NCI-H2196 treated with DMSO at 0.1 percent for 48 hours (cell line): ENCODE data around the gene ACOXL.
A peak's percentile ranks its signal among the peaks of the same experiment; 100 is the strongest.
"Not testable (repeated sequence)": the region's sequence is repeated elsewhere in the genome, so short reads cannot be mapped to it uniquely, and the experiment has no call there.

Source experiments
- DNase-seq: peaks from one replicate; lab custom pipeline; 2025; ENCODE audit not compliant: unreplicated experiment; lab: John Stamatoyannopoulos, UW

Gene ACOXL

DNA sequence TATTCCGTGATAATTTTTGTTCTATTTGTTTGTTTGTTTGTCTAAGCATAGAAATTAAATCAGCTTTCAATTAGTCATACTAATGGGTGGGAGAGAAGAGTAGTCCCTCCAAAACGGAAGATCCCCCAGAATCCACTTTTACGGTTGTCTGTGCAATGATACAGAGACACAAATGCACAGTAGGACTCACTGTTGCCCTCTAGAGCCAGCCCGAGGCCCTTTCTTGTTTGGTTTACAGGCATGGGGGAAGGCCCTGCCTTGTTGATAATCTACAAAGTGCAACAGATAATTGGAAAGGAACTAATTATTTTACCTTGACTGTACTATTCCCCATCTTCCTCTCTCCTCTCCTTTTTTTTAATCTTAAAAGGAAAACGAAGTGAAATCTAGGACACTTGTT, 121.1 kb downstream of the ACOXL start:
- no peak for DNase-seq

DNA sequence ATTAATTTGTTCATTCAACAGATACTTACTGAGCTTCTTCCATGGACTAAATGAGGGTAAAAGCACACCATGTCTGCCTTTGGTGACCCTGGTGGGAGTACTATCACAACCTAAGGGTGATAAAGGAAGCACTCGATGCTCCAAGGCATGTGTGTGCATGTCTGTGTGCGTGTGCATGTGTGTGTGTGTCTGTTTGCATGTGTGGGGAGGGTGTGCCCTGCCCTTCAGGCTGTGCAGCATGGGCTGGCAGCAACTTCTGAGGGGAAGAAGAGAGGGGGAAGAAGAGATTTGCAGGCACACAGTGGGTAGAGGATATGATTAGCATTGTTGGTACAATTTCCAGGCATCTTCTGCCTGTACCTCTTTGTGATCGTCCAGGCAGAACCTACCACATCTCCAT, 121.6 kb downstream of the ACOXL start:
- DNase-seq: no peak

DNA sequence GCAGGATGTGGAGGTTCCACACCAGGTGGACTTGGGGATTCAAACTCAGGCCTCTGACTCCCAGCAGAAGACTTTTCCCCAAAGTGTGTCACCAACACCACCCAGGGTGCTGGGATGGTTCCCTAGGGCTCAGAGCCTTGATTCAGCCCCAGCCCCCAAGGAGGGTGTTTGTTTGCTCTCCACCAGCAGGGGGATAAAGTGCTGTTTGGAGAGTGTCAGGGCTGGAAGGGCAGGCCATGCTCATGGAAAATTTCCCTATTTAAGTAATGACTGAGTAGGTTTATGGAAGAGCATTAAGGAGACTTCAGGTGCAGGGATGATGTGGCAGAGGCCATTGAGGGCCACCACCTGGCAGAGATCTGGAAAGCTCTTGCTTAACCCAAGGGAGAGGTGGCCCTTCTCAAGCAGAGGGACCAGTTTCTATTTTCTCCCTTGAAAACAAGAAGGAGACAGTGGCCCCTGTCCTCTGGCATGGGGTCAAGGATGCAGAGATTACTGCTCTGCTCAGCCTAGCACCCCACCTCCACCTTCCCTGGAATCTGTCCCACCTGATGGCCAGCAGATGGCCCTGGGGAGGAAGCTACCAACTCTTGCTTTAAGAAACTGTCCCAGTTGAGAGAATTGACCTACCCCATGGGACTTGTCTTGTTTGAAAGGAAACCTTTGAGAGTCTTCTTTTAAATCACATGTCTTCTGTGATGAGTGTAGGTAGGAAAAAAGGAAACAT, 122.1 kb downstream of the ACOXL start:
- DNase-seq: no peak

DNA sequence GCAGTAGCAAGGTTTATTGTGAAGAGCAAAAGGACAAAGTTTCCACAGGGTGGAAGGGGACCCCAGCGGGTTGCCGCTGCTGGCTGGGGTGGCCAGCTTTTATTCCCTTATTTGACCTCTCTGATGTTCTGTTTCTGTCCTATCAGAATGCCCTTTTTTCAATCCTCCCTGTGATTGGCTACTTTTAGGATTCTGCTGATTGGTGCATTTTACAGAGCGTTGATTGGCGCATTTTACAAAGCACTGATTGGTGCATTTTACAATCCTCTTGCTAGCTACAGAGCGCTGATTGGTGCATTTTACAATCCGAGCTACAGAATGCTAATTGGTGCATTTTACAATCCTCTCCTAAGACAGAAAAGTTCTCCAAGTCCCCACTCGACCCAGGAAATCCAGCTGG, 123.5 kb downstream of the ACOXL start:
- not testable (repeated sequence) for DNase-seq

DNA sequence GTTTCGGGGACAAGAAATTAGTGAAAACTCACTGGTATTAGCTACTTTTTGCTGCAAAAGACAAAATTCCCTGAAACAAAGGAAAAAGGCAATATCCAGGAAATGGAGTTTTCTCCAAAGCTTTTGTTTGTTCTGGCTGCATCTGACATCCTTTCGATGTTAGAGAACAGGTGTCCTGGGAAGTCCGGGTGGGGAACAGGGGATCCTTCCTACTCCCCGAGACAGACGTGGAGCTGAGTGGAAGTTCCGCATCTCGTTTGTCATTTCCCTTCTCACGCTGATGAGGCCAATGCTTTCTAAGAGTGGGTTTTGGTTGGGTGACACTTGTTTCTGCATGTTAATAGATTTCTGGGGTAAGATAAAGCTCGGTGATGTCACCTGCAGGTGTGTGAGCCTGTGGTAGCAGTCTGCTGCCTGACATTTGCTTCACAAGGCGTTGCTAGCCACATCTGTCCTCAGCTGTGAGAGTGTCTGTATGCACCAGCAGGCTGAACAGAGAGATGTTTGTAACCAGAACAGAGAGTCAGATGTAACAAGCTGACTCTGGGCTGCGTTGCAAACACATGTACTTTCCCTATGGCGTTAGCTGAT, 125.9 kb downstream of the ACOXL start:
- DNase-seq: no peak

DNA sequence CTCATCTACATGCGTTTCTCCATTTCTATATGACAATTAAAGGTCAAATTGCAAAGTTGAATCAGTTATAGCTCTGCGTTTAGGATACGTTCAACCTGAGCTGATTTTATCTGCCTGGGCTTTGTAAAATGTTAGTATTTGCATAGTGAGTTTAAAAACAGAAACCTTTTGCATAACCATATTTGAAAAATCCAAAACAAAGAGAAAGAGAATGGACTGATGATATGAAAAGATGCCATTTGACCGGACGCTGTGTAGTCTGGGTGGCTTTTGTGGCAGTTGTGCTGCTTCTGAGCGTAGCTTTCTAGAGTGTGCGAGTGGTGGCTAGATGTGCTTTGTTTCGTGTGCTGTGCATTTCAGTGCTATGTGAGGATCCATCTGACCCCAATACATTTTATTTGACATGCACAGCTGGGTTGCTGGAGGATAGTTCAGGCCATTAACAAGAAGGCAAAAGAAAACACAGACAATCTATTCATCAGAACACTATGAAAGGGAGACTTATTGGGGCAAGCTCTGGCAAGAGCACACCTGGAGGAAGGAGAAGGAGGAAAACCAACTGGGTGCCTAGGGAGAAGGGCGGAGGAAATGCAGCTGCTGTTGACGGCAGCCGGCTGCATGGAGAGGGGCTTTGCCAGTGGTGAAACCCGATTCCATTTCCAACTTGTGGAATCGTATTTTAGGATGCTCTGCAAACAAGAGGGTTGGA, 126.8 kb downstream of the ACOXL start:
- no peak for DNase-seq

DNA sequence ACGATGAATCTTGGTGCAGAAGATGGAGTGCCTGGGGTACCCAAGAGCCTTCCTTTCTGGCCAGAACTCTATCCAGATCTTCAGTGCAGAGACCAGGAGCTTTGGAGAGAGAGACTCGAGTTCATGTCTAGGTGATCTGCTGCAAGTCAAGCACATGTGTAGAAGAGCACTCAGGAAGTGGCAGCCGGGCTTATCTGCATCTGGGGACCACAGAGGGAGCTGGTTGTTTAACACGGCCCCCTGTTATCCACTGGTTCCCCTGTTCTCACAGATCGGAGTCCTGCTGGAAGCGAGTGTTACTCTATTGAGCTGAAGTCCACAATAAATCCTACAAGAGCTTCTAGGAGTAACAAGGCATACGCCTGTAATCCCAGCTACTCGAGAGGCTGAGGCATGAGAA, 128.3 kb downstream of the ACOXL start:
- DNase-seq: no peak

DNA sequence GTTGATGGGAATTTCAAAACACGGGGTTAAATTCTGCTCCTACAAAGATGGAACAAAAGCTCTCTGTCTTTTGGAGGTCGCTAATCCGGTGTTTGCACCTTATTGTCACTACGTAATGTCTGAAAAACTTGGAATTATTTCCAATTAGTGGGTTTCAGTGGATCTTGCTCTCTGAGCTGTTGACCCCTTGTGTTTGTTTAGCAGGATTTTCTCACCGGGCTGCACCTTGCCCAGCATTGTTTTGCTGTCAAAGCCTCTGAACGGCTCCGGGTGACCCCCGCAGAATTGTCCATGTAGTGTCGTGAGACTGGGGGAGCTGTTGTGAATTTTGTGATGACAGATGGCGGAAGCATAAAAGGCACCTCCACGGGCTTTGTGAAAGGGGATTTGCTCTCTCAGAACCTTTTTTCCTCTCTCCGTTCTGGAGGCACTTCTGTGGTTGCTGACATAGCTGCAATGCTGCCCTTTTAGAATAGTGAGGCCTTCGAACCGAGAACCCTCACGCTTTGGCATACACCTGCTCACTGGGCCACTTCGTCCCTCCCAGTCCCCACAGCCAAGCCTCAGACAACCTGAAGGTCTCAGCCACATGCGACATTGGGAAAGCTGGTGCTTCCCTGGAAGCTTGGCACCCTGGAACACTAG, 129.4 kb downstream of the ACOXL start:
- no peak for DNase-seq

DNA sequence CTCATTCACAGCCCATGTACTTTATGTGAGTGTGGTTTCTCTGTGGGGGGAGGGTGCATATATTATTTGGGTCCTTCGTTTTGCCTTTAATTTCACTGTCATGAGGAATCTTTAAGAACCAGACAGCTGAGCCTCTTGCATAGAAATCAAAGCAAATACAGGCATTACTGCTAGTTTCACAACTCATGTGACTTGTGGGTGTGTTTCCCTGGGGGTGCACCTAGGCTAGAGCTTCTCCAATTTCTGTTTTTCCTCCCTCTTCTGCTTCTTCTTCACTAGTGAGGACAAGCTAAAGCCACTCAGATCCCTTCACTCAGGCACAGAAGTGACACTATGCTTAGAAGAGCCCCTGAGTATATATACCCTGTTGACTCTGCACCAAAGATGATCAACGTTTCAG, 131.4 kb downstream of the ACOXL start:
- no peak for DNase-seq

DNA sequence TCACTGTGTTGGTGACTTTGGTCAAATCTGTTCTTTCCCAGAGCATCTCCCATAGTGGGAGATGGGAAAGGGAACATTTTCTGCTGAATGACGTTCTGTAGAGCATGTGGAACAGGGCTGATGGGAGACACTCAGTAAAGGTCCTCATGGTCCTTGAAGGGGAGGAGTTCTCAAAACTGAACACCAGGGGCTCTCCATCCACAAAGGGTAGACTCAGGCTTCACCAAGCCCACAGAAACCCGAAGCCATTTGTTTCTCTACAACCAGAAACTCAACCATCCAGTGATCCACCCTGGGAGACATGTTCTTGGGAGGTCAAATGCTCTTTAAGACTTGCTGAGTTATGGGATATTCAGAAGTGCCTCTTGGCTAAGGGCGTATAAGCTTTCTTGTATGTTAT, 131.8 kb downstream of the ACOXL start:
- DNase-seq: no peak

DNA sequence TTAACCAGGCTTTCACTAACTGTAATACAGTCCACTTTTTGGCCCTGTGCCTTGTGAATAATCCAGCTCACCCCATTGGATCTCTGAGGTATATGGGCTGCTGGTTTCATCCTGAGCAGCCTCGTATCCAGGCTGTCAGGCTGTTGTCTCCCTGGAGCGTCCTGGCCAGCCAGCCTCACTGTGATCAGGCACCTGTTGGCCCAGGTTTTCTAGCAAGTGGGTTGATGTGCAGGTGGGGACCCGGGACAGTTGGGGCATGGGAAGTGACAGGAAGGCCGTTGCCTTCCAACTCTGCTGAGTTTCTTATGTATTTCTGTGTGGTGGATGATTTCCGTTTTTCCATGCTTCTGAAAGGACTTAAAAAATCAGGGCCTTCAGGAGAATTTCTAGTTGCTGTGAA, 132.4 kb downstream of the ACOXL start:
- DNase-seq: no peak

DNA sequence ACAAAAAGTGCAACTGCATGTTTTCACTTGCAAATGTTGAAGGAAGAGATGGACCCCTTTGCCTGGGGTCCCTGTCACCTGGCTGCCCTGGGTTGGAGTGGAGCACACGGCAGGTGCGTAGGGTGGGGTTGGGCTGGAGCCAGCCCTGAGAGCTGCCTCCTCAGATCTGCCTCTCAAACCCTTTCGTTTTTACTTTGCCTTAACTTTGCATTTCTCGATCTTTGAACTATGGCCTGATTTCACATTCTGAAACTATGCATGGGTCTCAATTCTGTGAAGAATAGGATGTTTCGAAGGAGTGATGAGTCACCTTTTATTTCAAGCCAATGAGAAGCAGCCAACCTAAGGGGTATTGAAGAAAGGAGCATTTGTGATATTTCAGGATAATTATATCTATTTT, 132.8 kb downstream of the ACOXL start:
- no peak for DNase-seq

DNA sequence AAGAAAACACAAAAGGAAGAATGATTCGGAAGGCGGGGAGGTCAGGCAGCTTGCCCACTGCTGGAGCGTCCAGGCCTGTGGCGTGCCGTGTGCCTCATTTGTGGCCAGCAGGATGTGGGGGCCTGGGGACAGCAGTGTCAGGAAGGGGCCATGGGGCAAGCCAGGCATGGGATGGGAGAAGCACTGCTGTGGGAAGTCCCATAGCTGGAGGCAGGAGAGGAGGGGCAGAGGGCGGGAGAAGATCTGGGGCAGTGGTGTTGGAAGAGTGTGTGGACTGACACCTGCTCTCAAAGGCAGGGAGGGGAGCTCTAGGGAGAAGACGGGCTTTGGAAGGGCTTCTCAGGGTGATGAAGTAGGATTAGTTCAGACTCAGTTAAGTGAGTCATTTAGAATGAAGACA, 133.7 kb downstream of the ACOXL start:
- DNase-seq: no peak

DNA sequence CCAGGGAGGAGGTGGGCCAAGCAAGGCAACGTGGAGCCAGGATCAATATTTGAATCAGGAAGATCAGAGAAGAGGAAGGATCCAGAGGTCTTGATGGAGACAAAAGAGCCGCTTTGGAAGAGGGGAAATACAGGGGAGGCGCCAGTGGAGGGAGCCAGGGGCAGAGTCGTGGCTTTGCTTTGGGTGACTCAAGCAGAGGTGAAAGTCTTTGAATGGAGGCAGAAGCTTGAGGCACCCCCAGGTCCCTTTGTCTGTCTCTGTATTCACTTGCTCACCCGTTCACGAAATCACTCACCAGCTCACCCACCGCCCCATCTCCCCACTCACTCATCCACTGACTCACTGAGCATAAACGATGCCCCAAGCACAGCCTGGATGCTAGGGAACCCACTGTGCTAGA, 134.1 kb downstream of the ACOXL start:
- no peak for DNase-seq

DNA sequence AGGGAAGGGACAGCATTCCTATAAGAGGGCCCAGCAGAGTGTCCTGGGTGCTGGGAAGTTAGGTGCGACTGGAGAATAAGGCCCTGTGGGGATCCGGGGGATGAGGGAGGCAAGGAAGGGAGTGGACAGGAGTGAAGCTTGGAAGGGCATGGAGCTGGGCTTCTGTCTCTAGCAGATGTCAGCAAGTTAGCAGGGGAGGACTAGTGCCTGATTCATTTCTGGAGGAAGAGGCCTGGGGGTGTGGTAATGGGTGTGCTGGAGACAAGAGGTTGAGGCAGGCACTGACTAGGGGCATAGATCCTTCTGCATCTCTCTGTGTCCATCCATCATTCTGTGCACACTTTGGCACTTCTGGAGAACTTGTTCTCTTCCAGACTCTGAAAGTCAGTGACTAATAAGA, 134.7 kb downstream of the ACOXL start:
- no peak for DNase-seq

DNA sequence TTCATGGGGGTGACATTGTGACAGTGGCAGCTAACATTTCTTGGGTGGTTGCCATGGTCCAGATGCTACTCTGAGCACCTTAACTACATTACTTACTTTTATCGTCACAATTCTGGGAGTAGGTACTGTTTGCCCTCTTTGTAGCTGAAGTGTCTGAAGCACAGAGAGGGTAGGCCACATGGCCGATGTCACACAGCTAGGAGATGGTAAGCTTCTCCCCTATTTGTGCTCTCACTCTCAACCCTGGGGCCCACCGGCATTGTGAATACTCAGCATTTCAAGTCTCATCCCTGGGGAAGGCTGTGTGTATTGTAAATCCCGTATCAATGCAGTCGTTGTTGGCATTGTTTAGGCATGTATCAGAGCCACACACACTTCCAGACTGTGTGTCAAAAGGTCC, 136.6 kb downstream of the ACOXL start:
- DNase-seq: no peak

DNA sequence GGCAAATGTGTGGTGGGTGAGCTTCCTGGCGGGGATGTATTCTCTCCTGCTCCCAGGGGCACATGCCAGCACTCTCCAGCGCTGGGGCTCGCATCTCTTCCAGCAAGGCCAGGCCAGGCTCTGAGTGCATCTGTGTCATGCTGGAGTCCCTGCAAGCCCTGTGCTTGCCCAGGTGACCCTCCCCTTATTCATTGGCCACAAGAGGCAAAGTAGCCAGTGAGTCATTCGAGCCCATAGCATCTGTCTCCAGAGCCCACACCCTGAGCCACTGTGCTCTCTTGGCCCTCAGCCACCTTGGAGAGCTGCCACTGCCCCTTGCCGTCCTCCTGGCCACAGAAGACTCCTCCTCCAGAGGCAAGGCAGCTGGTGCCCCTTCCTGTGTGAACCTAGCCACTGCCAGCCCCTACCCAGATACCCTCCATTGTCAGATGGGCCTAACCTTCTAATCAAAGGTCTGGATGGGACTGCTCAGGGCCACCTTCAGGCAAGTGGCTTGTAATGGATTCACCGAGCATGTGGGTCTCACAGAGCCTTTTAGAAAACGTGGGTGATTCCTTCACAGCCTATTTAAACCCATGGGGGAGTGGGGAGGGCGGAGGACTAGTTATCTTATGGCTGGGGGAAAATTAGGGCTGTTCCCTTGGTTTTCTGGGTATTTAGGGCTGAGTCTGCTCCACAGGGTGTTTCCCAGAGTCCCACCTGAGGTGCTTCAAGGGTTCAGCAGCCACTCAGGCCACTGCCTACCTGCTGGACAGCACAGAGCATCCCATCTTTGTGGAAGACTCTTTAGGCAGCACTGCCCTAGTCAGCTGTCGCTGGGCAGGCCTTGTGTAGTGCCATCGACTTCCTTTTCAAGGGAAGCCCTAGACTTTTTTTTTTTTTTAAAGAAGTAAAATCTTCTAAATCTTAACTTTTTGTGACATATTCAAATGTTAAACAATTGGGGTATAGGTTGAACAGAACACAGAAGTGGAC, 137.4 kb downstream of the ACOXL start:
- peak; percentile 79 for DNase-seq

DNA sequence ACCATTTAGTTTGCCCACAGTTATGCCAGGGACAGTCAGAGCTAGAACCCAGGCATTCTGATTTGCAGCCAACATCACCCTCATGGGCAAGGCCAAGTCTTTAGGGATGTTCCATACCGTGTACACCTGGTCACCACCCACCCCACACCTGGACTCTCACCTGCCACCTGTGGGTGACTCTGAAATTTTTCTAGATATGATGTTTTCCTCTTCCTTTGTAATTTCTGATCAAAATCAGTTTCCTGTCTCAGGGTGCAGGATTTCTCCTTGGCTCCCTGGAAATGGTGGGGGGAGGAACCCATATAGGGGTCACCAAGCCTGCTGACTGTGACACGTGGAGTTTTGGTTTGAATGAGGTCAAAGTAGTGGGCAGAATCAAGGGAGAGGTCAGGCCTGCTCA, 138.2 kb downstream of the ACOXL start:
- DNase-seq: no peak

DNA sequence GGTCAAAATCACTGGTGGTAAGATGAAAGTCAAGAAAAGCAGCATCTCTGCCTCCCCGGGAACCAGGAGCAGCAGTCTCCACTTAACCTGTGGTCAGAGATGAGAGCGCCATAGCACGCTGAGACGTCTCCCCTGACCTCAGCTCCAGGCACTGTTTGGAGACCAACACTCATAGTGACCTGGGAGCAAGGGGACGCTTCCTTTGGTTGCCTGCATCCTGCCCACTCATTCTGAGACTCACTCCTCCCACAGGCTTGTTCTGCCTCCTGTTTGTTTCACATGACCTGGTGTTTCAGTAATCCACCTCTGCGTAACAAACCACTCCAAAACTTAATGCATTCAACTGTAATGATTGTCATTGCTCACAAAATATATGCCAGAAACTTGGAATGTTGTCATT, 139.3 kb downstream of the ACOXL start:
- DNase-seq: no peak

DNA sequence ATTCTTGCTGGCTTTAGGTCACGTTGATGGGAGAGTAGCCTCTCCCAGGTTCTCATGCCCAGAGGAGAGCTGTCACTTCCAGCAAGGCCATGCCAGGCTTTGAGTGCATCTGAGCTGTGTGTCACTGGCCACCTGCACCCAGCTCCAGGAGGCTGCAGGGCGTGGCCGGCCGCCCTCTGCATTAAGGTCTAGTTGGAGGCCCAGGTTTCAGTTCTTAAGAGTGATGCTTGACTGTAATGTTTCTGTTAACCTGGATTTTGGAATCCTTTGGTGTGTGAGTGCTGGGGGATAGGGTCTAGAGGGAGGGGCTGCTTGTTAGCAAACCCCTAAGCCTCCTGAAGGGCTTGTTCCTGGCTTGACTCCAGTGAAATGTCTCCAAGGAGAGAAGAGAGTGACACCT, 140.1 kb downstream of the ACOXL start:
- no peak for DNase-seq

DNA sequence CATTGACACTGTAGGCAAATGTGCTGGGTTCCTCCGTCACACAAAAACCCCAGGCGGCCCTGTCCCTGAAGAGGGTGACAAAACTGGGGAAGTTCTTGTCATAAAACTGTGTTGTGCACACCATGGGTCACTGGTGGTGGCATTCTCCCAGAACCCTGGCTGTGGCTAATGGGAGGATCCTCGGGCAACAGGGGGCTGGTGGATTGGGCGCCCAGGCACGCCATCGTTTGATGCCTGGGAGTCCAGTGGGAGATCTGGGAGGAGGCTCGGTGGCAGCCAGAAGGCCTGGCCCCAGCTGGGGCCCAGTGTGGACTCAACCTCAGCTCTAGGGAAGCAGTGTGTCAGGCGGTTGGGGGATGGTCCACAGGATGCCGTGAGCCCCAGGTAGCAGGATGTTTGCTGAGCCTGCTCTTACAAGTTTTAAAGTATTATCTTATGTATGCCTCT, 140.7 kb downstream of the ACOXL start:
- no peak for DNase-seq
